Dedifferentiated amniotic fluid mesenchymal stem cell (primary cell): ENCODE results near the gene LRBA.

Experiments
- DNase-seq: peaks from one replicate; pipeline ENCODE4 v3.0.0-alpha.2; 2016; ENCODE audit errors: extremely low spot score

LRBA gene

GRCh38 chr4:150369434-150370380 lies 645.4 kb downstream of the LRBA start:
- no peak for DNase-seq

- no peak for DNase-seq
Measured at GRCh38 chr4:150368667-150369066, 646.4 kb downstream of the LRBA start.

- DNase-seq = no peak
Measured at GRCh38 chr4:150367326-150367725, 647.8 kb downstream of the LRBA start.

DNA sequence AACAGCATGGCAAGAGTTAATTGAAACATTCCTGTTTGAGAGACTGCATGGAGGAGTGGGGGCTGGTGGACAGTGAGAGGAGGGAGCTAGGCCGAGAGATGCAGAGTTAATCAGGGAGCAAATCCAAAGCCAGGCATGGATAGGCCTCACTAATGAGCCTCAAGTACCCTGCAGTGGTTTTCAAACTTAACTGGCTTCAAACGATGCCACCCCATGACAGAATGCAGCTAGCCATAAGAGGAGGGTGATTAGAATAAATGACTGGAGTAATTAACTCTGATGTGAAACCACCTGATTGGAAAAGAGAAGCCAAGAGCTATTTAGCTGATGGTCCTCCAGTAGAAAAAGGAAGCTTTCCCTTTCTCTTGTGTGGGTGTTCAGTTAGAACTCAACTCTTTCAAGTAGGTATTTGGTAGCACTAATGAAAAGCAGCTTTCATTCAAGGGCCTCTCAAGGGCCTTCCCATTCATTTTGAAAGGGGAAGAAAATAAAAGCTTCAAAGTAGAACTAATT lies 648.5 kb downstream of the LRBA start:
- no peak for DNase-seq

- no peak for DNase-seq
Measured at GRCh38 chr4:150363721-150364688, 651.1 kb downstream of the LRBA start.

GRCh38 chr4:150358691-150359090 lies 656.4 kb downstream of the LRBA start:
- DNase-seq = no peak

DNA sequence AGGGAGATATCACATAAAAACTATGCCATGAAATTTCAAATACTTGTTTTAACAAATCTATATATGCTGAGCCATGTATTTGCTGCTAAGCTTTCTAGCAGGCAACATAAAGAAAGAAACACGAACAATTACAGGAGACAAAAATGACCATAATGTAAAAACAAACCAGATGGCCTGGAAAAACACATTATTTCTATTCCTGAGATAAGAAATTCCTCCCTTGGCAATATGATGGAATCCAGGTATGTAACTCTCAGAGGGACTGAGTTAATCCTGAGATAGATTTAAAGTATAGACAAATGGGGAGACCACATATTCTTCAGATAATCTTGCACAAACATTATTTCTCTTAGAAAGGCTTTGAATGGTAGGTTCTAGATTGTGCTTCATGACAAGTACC lies 657.3 kb downstream of the LRBA start:
- no peak for DNase-seq

DNA sequence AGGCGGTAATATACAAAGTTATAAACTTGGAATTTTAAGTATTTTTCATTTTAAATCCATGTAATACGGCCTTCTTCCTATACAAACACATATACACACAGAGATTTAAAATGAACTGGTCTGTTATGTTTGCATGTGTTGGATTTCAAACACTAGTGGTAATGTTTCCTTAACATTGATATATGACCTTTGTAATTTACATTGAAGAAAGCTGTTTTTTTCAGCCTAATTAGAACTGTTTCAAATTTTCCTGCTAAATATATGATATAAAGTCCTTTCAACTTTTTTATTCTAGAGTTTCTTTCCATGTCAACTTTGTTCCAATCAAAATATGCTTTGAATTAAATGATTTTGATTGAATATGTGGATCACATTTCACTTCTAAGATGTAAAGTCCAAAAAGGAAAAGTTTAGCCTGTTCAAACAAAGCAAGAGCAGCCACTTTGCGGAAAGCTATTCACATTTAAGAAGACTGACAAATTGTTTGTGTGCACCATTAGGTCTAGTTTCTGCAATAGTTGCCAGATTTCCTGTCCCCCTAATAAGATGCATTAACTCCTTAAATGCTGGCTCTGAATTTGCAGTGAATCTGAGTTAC lies 659.1 kb downstream of the LRBA start:
- no peak for DNase-seq

- no peak for DNase-seq
Measured at GRCh38 chr4:150355418-150355817, 659.7 kb downstream of the LRBA start.

GRCh38 chr4:150354214-150354796 lies 660.8 kb downstream of the LRBA start:
- DNase-seq = no peak

- no peak for DNase-seq
Measured at GRCh38 chr4:150348079-150348478, 667.0 kb downstream of the LRBA start.

DNA sequence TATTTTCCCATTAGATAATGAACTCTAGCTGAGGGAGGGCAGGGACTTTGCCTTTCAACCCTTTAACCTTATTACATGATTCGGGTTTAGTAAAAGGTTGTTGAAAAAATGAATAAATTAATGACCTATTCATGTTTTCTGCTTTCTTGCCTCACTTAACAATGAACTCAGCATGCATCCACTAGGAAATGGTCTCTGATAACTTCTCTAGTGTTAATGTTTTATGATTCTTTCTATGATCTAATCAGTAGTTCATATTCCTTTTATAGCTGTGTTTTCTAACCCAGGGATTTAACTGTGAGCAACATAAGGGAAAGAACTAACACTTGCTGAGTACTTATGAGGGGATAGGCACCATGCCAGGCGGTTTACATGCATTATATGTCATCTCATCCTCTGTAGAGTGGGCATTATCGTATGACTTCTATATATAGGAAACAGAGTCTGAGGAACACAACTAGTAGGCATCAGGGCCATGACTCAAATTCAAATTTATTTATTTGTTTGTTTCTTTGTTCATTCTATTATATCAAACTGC lies 669.8 kb downstream of the LRBA start:
- DNase-seq = no peak

GRCh38 chr4:150343796-150344195 lies 671.3 kb downstream of the LRBA start:
- DNase-seq = no peak

- DNase-seq = no peak
Measured at GRCh38 chr4:150342945-150343344, 672.1 kb downstream of the LRBA start.

DNA sequence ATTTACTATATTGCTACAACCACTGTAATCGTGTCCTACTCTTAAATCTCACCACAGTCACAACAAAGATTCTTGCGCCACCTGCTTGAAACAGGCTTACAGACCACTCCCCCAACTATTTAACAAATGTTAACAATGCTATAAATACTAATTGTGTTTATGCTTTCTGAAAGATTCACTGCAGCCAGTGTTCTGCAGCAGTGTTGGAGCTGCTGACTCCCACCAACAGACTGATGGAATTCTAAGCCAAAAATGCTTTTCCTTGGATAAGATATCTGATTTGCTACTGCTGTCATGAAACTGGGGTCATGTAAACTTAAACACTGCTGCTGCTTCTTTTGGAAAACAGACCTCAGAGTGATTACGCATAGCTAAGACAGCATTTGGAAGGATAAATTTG lies 677.4 kb downstream of the LRBA start:
- DNase-seq = no peak

- DNase-seq = no peak
Measured at GRCh38 chr4:150336676-150337412, 678.2 kb downstream of the LRBA start.

- no peak for DNase-seq
Measured at GRCh38 chr4:150332961-150333360, 682.1 kb downstream of the LRBA start.

- DNase-seq = no peak
Measured at GRCh38 chr4:150332086-150332485, 683.0 kb downstream of the LRBA start.

DNA sequence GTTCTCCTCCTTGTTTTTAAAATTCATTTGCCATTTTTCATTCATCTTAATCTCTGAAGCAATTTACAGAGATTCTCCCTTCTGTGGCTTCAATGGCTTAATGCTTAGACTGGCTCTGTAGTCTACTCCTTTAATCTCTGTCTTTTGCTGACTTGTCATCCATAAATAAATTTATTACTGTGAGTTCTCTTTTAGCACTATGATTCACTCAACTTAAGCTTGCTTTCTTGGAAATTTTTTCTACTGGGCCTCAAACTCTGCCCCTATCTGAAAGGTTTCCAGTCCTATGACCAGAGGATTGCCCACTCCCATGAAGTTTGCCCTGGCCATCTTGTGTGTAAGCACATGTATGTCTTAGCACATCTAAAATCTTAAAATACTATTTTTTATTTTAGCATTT lies 685.7 kb downstream of the LRBA start:
- DNase-seq = no peak

DNA sequence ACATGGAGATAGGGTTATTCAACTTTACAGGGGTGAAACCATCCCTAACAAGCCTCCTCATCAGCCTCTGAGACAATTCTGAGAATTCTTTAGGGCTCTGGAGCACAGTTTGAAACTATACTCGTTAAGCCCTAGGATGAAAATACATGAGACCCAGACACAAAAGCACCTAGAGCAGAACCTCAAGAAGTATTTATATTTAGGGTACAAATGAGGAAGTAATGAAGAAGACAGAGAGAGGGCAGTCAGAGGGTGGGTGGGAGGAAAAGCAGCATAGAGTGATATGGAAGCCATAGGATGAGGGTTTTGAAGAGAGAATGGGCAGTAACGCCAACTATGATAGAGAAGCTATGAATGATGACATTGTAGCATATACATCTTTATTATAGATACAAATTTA lies 686.6 kb downstream of the LRBA start:
- DNase-seq = no peak
